ENCODE measurements around the gene FBXO3. TPM values are rescaled to one million over a fixed set of nuclear protein-coding genes. Genes with fewer than 3 reads are reported as not detected.

The FBXO3 gene
- total RNA-seq, 1 experiment from 2014 or later = 18.9 TPM

- no peaks in the 10 kb centered on the region for H3K36me3 Mint-ChIP-seq (ENCODE audit: insufficient read depth in 1 of 3, low read depth in 3 of 3)
- Histone ChIP-seq H3K27ac (ENCODE audit: insufficient read length, low read depth, low read length) (no peak overlapping the region), H3K56ac (ENCODE audit: insufficient read length, low read depth, low read length) (no peak overlapping the region), H3K4me2 (ENCODE audit: insufficient read depth, insufficient read length, low read length) (no peak overlapping the region), H3K23me2 (ENCODE audit: insufficient read length, low read depth, low read length, poor library complexity, severe bottlenecking) (no peaks in the 10 kb centered on the region), H3K9me3 (ENCODE audit: control insufficient read depth, low read depth, low read length) (no peaks in the 10 kb centered on the region), H4K91ac (ENCODE audit: insufficient read length, low read depth, low read length) (no peak overlapping the region), H3K23ac (ENCODE audit: insufficient read length, low read depth, low read length) (no peak overlapping the region), H4K20me1 (ENCODE audit: control insufficient read depth, insufficient read depth, insufficient read length) (no peaks in the 10 kb centered on the region), H3K9ac (ENCODE audit: extremely low read depth, insufficient read length, low read length) (no peak overlapping the region), H3K4me1 (ENCODE audit: insufficient read depth, low read length) (no peaks in the 10 kb centered on the region), H2AFZ (ENCODE audit: low read length) (no peak overlapping the region), H2BK12ac (ENCODE audit: insufficient read length, low read depth, low read length) (no peak overlapping the region), H2BK20ac (ENCODE audit: low read depth, low read length, poor library complexity, severe bottlenecking) (no peak overlapping the region), H3T11ph (ENCODE audit: low read length) (no peak overlapping the region), H2BK120ac (ENCODE audit: low read depth, low read length, poor library complexity, severe bottlenecking) (no peak overlapping the region), H3K79me2 (ENCODE audit: insufficient read depth, low read length) (no peaks in the 10 kb centered on the region), H3K18ac (ENCODE audit: insufficient read length, low read depth, low read length) (no peak overlapping the region), H3K14ac (ENCODE audit: insufficient read depth, low read length) (no peak overlapping the region), H3K4ac (ENCODE audit: low read depth, low read length) (no peak overlapping the region), H2BK15ac (ENCODE audit: low read depth, low read length) (no peak overlapping the region), H3K27me3 (ENCODE audit: insufficient read depth, low read length) (no peaks in the 10 kb centered on the region), H4K8ac (replicated peaks; ENCODE audit: insufficient read length, low read depth, low read length) (no peak overlapping the region), H4K5ac (ENCODE audit: insufficient read length, low read depth, low read length) (no peak overlapping the region), H2BK5ac (ENCODE audit: insufficient read length, low read length) (no peak overlapping the region), H2AK5ac (ENCODE audit: insufficient read length, low read length) (no peak overlapping the region), H3K79me1 (ENCODE audit: insufficient read depth, low read depth, low read length, poor library complexity, severe bottlenecking) (no peaks in the 10 kb centered on the region)
- H3K27ac Mint-ChIP-seq = no peak overlapping the region
- no peak for DNase-seq
- TF ChIP-seq, protein P1, sequence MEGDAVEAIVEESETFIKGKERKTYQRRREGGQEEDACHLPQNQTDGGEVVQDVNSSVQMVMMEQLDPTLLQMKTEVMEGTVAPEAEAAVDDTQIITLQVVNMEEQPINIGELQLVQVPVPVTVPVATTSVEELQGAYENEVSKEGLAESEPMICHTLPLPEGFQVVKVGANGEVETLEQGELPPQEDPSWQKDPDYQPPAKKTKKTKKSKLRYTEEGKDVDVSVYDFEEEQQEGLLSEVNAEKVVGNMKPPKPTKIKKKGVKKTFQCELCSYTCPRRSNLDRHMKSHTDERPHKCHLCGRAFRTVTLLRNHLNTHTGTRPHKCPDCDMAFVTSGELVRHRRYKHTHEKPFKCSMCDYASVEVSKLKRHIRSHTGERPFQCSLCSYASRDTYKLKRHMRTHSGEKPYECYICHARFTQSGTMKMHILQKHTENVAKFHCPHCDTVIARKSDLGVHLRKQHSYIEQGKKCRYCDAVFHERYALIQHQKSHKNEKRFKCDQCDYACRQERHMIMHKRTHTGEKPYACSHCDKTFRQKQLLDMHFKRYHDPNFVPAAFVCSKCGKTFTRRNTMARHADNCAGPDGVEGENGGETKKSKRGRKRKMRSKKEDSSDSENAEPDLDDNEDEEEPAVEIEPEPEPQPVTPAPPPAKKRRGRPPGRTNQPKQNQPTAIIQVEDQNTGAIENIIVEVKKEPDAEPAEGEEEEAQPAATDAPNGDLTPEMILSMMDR (conservative IDR thresholded peaks at IDR 0.05) = no peak
- H3K27me3 Mint-ChIP-seq (ENCODE audit: low read depth) = peaks cover 8% of the 10 kb centered on the region; the same call in 1 of the 2 replicates
- no CpG with 5 or more reads among the region's 3 CpGs for WGBS (ENCODE audit: extremely low coverage, insufficient read length, low lambda C conversion rate)
- H3K9me3 Mint-ChIP-seq = no peaks in the 10 kb centered on the region
- H3K4me1 Mint-ChIP-seq = no peaks in the 10 kb centered on the region
- no peak overlapping the region for H3K4me3 Mint-ChIP-seq
Measured at GRCh38 chr11:33785609-33786008, 11.3 kb upstream of the FBXO3 start.

All from H9 (cell line).